SK-N-SH treated with all-trans-retinoic acid at 6 μM for 48 hours (cell line): ENCODE measurements around the gene GTPBP1.

Source experiments
- ATAC-seq: fragments of 200-7000 bp; cut with Tn5 transposase; 3 replicates; pipeline ENCODE4 v1.9.1; 2020; ENCODE audit warnings: mild to moderate bottlenecking, moderate library complexity
- ARNTL ChIP-seq: fragments of 450-650 bp; formaldehyde crosslinking; IDR thresholded peaks from 2 replicates; pipeline ENCODE4 v1.5.0; 2020; ENCODE audit warnings: low read depth, mild to moderate bottlenecking, moderate library complexity, borderline replicate concordance
- CREB5 ChIP-seq: fragments of 250-450 bp; sonication (Bioruptor Pico); IDR thresholded peaks from 2 replicates; pipeline ENCODE4 v1.5.1; 2020; ENCODE audit warnings: low read depth, mild to moderate bottlenecking, moderate library complexity
- CSDC2 ChIP-seq: fragments of 250-450 bp; sonication (Bioruptor Pico); IDR thresholded peaks from 2 replicates; pipeline ENCODE4 v1.5.0; 2020; ENCODE audit warnings: mild to moderate bottlenecking, moderate library complexity
- CSRNP3 ChIP-seq: fragments of 250-450 bp; sonication (Bioruptor Pico); IDR thresholded peaks from 2 replicates; pipeline ENCODE4 v1.5.1; 2021; ENCODE audit warnings: mild to moderate bottlenecking, moderate library complexity
- ESRRG ChIP-seq: fragments of 250-450 bp; sonication (Bioruptor Pico); IDR thresholded peaks from 2 replicates; pipeline ENCODE4 v1.6.1; 2021; ENCODE audit warnings: mild to moderate bottlenecking
- GLIS3 ChIP-seq: fragments of 250-450 bp; sonication (Bioruptor Pico); IDR thresholded peaks from 2 replicates; pipeline ENCODE4 v1.5.0; 2020; ENCODE audit warnings: mild to moderate bottlenecking, moderate library complexity
- ISL1 ChIP-seq: fragments of 250-450 bp; sonication (Bioruptor Pico); IDR thresholded peaks from 2 replicates; pipeline ENCODE4 v2.1.2; 2022; ENCODE audit warnings: mild to moderate bottlenecking, moderate library complexity
- OSR1 ChIP-seq: fragments of 250-450 bp; sonication (Bioruptor Pico); IDR thresholded peaks from 2 replicates; pipeline ENCODE4 v1.8.0; 2022; ENCODE audit warnings: moderate library complexity, mild to moderate bottlenecking, inconsistent platforms
- POU6F1 ChIP-seq: fragments of 250-450 bp; sonication (Bioruptor Pico); IDR thresholded peaks from 2 replicates; pipeline ENCODE4 v1.8.0; 2021; ENCODE audit warnings: low read depth, mild to moderate bottlenecking, moderate library complexity, borderline replicate concordance
- PPARA ChIP-seq: fragments of 250-450 bp; sonication (Bioruptor Pico); IDR thresholded peaks from 2 replicates; pipeline ENCODE4 v1.5.0; 2020; ENCODE audit warnings: mild to moderate bottlenecking, borderline replicate concordance
- RARB ChIP-seq: fragments of 250-450 bp; sonication (Bioruptor Pico); IDR thresholded peaks from 2 replicates; pipeline ENCODE4 v1.8.0; 2021; ENCODE audit warnings: mild to moderate bottlenecking, moderate library complexity
- SNAI2 ChIP-seq: fragments of 250-450 bp; sonication (Bioruptor Pico); IDR thresholded peaks from 2 replicates; pipeline ENCODE4 v1.5.0; 2020; ENCODE audit warnings: mild to moderate bottlenecking, moderate library complexity
- TCF4 ChIP-seq: fragments of 250-450 bp; sonication (Bioruptor Pico); IDR thresholded peaks from 2 replicates; pipeline ENCODE4 v1.8.0; 2021; ENCODE audit warnings: mild to moderate bottlenecking, moderate library complexity, borderline replicate concordance
- TOX ChIP-seq: fragments of 250-450 bp; sonication (Bioruptor Pico); IDR thresholded peaks from 2 replicates; pipeline ENCODE4 v1.8.0; 2021; ENCODE audit warnings: mild to moderate bottlenecking, moderate library complexity, borderline replicate concordance
- TSHZ2 ChIP-seq: fragments of 250-450 bp; sonication (Bioruptor Pico); IDR thresholded peaks from 2 replicates; pipeline ENCODE4 v1.5.0; 2020; ENCODE audit warnings: mild to moderate bottlenecking, moderate library complexity
- ZFP3 ChIP-seq: fragments of 250-450 bp; sonication (Bioruptor Pico); IDR thresholded peaks from 2 replicates; pipeline ENCODE4 v1.5.0; 2020; ENCODE audit warnings: mild to moderate bottlenecking, moderate library complexity
- ZFP30 ChIP-seq: fragments of 450-650 bp; formaldehyde crosslinking; IDR thresholded peaks from 2 replicates; pipeline ENCODE4 v1.5.0; 2022; ENCODE audit warnings: mild to moderate bottlenecking, moderate library complexity
- ZNF565 ChIP-seq: fragments of 450-650 bp; formaldehyde crosslinking; conservative IDR thresholded peaks from 2 replicates; pipeline ENCODE4 v1.5.0; 2020; ENCODE audit warnings: low read depth, mild to moderate bottlenecking, moderate library complexity
- ZNF70 ChIP-seq: fragments of 450-650 bp; formaldehyde crosslinking; IDR thresholded peaks from 2 replicates; pipeline ENCODE4 v1.5.0; 2020; ENCODE audit warnings: mild to moderate bottlenecking, moderate library complexity

Gene GTPBP1

GRCh38 chr22:38772623-38772873, 66.8 kb downstream of the GTPBP1 start:
- TF ChIP-seq ESRRG (CRISPR knock-in tag): no peak
- TF ChIP-seq ZFP3 (CRISPR knock-in tag): no peak
- TF ChIP-seq OSR1 (CRISPR knock-in tag): no peak
- TF ChIP-seq TOX (CRISPR knock-in tag): no peak
- no peak for TF ChIP-seq TCF4 (CRISPR knock-in tag)
- no peak for TF ChIP-seq ZFP30 (CRISPR knock-in tag)
- no peak for TF ChIP-seq POU6F1 (CRISPR knock-in tag)
- no peak for TF ChIP-seq CSRNP3 (CRISPR knock-in tag)
- no peak for TF ChIP-seq GLIS3
- no peak for TF ChIP-seq CSDC2 (CRISPR knock-in tag)
- TF ChIP-seq ISL1 (CRISPR knock-in tag): no peak
- TF ChIP-seq ARNTL (CRISPR knock-in tag): no peak
- ATAC-seq: no peak

GRCh38 chr22:38773363-38773946, 67.7 kb downstream of the GTPBP1 start:
- ATAC-seq: no peak
- TF ChIP-seq CREB5 (CRISPR knock-in tag): no peak
- TF ChIP-seq OSR1 (CRISPR knock-in tag): no peak
- TF ChIP-seq CSDC2 (CRISPR knock-in tag): no peak
- no peak for TF ChIP-seq ZFP3 (CRISPR knock-in tag)
- TF ChIP-seq ZNF70 (CRISPR knock-in tag): no peak
- TF ChIP-seq POU6F1 (CRISPR knock-in tag): no peak
- no peak for TF ChIP-seq ZNF565 (CRISPR knock-in tag)
- TF ChIP-seq PPARA (CRISPR knock-in tag): no peak
- TF ChIP-seq CSRNP3 (CRISPR knock-in tag): no peak
- no peak for TF ChIP-seq TSHZ2 (CRISPR knock-in tag)
- no peak for TF ChIP-seq RARB (CRISPR knock-in tag)
- TF ChIP-seq ISL1 (CRISPR knock-in tag): no peak
- TF ChIP-seq ESRRG (CRISPR knock-in tag): no peak
- no peak for TF ChIP-seq SNAI2 (CRISPR knock-in tag)
- TF ChIP-seq, all 23 proteins: peak for 0
